ENCODE measurements around the gene PTPRM.

DNA sequence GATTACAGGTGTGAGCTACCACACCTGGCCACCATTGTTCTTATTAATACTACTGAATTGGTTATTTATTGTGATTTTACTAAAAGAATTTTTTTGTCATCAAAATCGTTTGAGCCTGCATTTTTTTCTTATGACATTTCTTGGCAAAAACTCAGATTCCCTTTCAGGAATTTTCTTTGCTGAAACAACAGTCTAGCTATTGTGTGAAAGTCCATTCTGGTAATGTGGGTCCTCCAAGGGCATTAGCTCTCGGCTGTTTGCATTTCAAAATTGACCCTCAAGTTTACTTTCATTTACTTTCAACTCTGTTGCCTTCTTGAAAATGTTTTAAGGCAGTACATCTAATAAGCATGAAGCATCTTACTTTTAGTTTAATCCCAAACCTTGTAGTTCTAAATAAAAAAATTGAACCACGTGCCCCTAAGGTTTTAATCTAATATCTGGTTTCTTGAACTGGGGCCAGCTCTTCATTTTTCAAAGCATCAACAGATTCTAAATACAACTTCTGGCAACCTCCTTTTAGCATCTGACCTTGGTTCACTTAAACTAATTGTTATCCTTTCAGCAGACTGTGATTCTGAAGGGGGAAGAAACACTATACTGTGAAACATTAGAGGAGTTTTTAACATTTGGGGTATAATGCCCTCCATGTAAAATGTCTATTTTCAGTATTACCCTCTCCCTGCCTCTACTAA is 716.9 kb downstream of the PTPRM start:
- TF ChIP-seq, protein P1, sequence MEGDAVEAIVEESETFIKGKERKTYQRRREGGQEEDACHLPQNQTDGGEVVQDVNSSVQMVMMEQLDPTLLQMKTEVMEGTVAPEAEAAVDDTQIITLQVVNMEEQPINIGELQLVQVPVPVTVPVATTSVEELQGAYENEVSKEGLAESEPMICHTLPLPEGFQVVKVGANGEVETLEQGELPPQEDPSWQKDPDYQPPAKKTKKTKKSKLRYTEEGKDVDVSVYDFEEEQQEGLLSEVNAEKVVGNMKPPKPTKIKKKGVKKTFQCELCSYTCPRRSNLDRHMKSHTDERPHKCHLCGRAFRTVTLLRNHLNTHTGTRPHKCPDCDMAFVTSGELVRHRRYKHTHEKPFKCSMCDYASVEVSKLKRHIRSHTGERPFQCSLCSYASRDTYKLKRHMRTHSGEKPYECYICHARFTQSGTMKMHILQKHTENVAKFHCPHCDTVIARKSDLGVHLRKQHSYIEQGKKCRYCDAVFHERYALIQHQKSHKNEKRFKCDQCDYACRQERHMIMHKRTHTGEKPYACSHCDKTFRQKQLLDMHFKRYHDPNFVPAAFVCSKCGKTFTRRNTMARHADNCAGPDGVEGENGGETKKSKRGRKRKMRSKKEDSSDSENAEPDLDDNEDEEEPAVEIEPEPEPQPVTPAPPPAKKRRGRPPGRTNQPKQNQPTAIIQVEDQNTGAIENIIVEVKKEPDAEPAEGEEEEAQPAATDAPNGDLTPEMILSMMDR (IDR thresholded peaks at IDR 0.05; ENCODE audit: poor library complexity, severe bottlenecking) = no peak
- TF ChIP-seq SMC3 (conservative IDR thresholded peaks at IDR 0.05; ENCODE audit: poor library complexity) (no peak), POLR2AphosphoS5 (IDR thresholded peaks at IDR 0.05) (no peak), TAF1 (IDR thresholded peaks at IDR 0.05; ENCODE audit: low read depth) (no peak), EZH2 (IDR thresholded peaks at IDR 0.05; ENCODE audit: borderline replicate concordance, insufficient read depth, low read length, poor library complexity, severe bottlenecking) (no peak), RAD21 (conservative IDR thresholded peaks at IDR 0.05) (no peak), REST (IDR thresholded peaks at IDR 0.05; ENCODE audit: borderline replicate concordance) (no peak), EP300 (conservative IDR thresholded peaks at IDR 0.05; ENCODE audit: poor library complexity, severe bottlenecking) (no peak)
